K562 (cell line): ENCODE data around the gene PCDH18. TPM values are rescaled to one million over a fixed set of nuclear protein-coding genes. Genes with fewer than 3 reads are reported as not detected.

Experiments
- ATAC-seq: fragments of 200-7000 bp; cut with Tn5 transposase; 3 replicates; pipeline ENCODE4 v1.9.1; 2020; ENCODE audit warnings: moderate library complexity
- BruUV-seq: library from RNA; stranded (reverse); fragments of 400-500 nt; replicated peaks from 2 replicates; lab custom pipeline; 2021; lab: Mats Ljungman, UMichigan
- CTCF ChIA-PET: fragments of 300-600 bp; formaldehyde crosslinking; extraction: SDS; loops from one replicate; lab custom pipeline; 2021; ENCODE audit warnings: low intra/inter-chr PET ratio; lab: Yijun Ruan, JAX
- POLR2A ChIA-PET: fragments of 300-600, 350-650 bp; sonication (Branson Sonifier 250); formaldehyde crosslinking; extraction: SDS; loops from one replicate; lab custom pipeline; 2021; ENCODE audit warnings: antibody characterized with exemption, inconsistent platforms; lab: Yijun Ruan, JAX
- DNase-seq, 4 experiments: peaks; one replicate each; pipeline versions ENCODE4 v3.0.0 to v3.0.0-alpha.2; 2011 to 2018; ENCODE audit warnings: low spot score in 3 of 4, mixed read lengths in 3 of 4; ENCODE audit errors: extremely low read depth in 1 of 4
- FAIRE-seq: peaks from 2 replicates; lab custom pipeline; 2011; peaks lifted over from hg19 to GRCh38; lab: Jason Lieb, UNC
- H2AFZ ChIP-seq: 2 replicates; pipeline ENCODE4 v1.6.0; 2011; ENCODE audit warnings: low read depth, low read length, control low read depth, inconsistent platforms
- H3K27ac ChIP-seq: fragments of 200-600 bp; 3 replicates; pipeline ENCODE4 v1.8.0; 2011; ENCODE audit warnings: low read depth, mild to moderate bottlenecking, control low read depth, inconsistent platforms, low read length, moderate library complexity, mixed read lengths; ENCODE audit errors: extremely low read depth
- H3K27me3 ChIP-seq, 2 experiments: fragments of 300-600 bp in 1 of 2; 2 replicates in 1 of 2; 3 replicates in 1 of 2; pipeline versions ENCODE4 v1.6.0 to v1.8.0; 2011; ENCODE audit warnings: inconsistent platforms in 2 of 2, low read length in 2 of 2, mild to moderate bottlenecking in 1 of 2, mixed read lengths in 1 of 2, moderate library complexity in 1 of 2; ENCODE audit not compliant: control insufficient read depth in 2 of 2, insufficient read depth in 2 of 2
- H3K36me3 ChIP-seq: fragments of 300-600 bp; 3 replicates; pipeline ENCODE4 v1.8.0; 2011; ENCODE audit warnings: mild to moderate bottlenecking, low read length, inconsistent platforms; ENCODE audit not compliant: control insufficient read depth, insufficient read depth
- H3K4me1 ChIP-seq, 2 experiments: fragments of 200-600 bp in 1 of 2; replicated peaks in 1 of 2; 2 replicates in 1 of 2; 3 replicates in 1 of 2; pipeline versions ENCODE4 v1.5.1 to v1.8.0; 2011; ENCODE audit warnings: inconsistent platforms in 2 of 2, low read length in 2 of 2, mild to moderate bottlenecking in 1 of 2, mixed read lengths in 1 of 2, moderate library complexity in 1 of 2; ENCODE audit not compliant: control insufficient read depth in 2 of 2, insufficient read depth in 2 of 2
- H3K4me2 ChIP-seq: 2 replicates; pipeline ENCODE4 v1.6.1; 2011; ENCODE audit warnings: low read length, control low read depth, inconsistent platforms, mixed read lengths; ENCODE audit not compliant: insufficient read depth
- H3K4me3 ChIP-seq: fragments of 200-600 bp; sonication (generic), shearing (Covaris generic); 2 replicates; pipeline ENCODE4 v1.5.1; 2016; ENCODE audit warnings: control low read depth, inconsistent platforms
- H3K79me2 ChIP-seq: fragments of 200-600 bp; 3 replicates; pipeline ENCODE4 v1.8.0; 2011; ENCODE audit warnings: low read length, inconsistent platforms; ENCODE audit not compliant: control insufficient read depth, insufficient read depth
- H3K9ac ChIP-seq, 2 experiments: 2 replicates each; pipeline versions ENCODE4 v1.6.0 to v1.6.1; 2011; ENCODE audit warnings: low read depth in 2 of 2, low read length in 2 of 2, control low read depth in 1 of 2, inconsistent platforms in 1 of 2, mild to moderate bottlenecking in 1 of 2, mixed read lengths in 1 of 2; ENCODE audit not compliant: insufficient read depth in 1 of 2
- H3K9me1 ChIP-seq: one replicate; pipeline ENCODE4 v1.6.0; 2011; ENCODE audit warnings: inconsistent platforms, mild to moderate bottlenecking, low read length, moderate library complexity; ENCODE audit not compliant: control insufficient read depth, insufficient read depth
- H3K9me3 ChIP-seq: replicated peaks from 2 replicates; pipeline ENCODE4 v1.5.1; 2011; ENCODE audit warnings: low read depth, low read length, inconsistent platforms; ENCODE audit not compliant: control insufficient read depth, insufficient read depth
- H4K20me1 ChIP-seq: replicated peaks from 2 replicates; pipeline ENCODE4 v1.6.1; 2011; ENCODE audit warnings: low read length, inconsistent platforms, mixed read lengths; ENCODE audit not compliant: control insufficient read depth, insufficient read depth
- BRF1 ChIP-seq: IDR thresholded peaks from 3 replicates; pipeline ENCODE4 v1.6.1; 2011; ENCODE audit warnings: borderline replicate concordance, mild to moderate bottlenecking; ENCODE audit not compliant: insufficient read length; ENCODE audit errors: extremely low read depth
- CBX8 ChIP-seq: fragments of 200-600 bp; sonication (generic); IDR thresholded peaks from 2 replicates; pipeline ENCODE4 v1.6.1; 2012; ENCODE audit warnings: borderline replicate concordance, mixed run types, low read depth, mild to moderate bottlenecking, moderate library complexity, mixed read lengths, low read length, control low read depth, inconsistent platforms; ENCODE audit not compliant: poor library complexity, severe bottlenecking; ENCODE audit errors: extremely low read depth
- ETV6 ChIP-seq, 3 experiments: fragments of 150-350 bp in 1 of 3; sonication (generic) in 1 of 3; formaldehyde crosslinking in 1 of 3; IDR thresholded peaks; 2 replicates each; pipeline versions ENCODE4 v1.6.1 to v1.8.0; 2014 to 2022; ENCODE audit warnings: borderline replicate concordance in 2 of 3, low read depth in 2 of 3, antibody characterized with exemption in 1 of 3, low read length in 1 of 3, mild to moderate bottlenecking in 1 of 3, missing genetic modification reagents in 1 of 3
- IFI16 ChIP-seq: fragments of 250-450 bp; sonication (Bioruptor Pico); IDR thresholded peaks from 2 replicates; pipeline ENCODE4 v2.1.2; 2022; ENCODE audit warnings: mild to moderate bottlenecking, inconsistent platforms
- MBD1 ChIP-seq: fragments of 250-450 bp; sonication (Bioruptor Pico); IDR thresholded peaks from 2 replicates; pipeline ENCODE4 v1.8.0; 2022; ENCODE audit warnings: inconsistent platforms
- MCM7 ChIP-seq, 2 experiments: fragments of 450-650 bp; IDR thresholded peaks; 2 replicates each; pipeline ENCODE4 v1.6.1; 2016 to 2018
- MTA3 ChIP-seq: fragments of 450-650 bp; formaldehyde crosslinking; IDR thresholded peaks from 2 replicates; pipeline ENCODE4 v1.6.1; 2017; ENCODE audit warnings: mild to moderate bottlenecking, borderline replicate concordance
- PRPF4 ChIP-seq: fragments of 200-400 bp; formaldehyde crosslinking; IDR thresholded peaks from one replicate; pipeline ENCODE4 v1.6.1; 2017; ENCODE audit warnings: low read length, low read depth, mild to moderate bottlenecking; ENCODE audit not compliant: insufficient read depth, poor library complexity, severe bottlenecking
- SETDB1 ChIP-seq: IDR thresholded peaks from one replicate; pipeline ENCODE4 v1.6.1; 2012; ENCODE audit warnings: low read length, control low read depth, inconsistent platforms
- TAL1 ChIP-seq: fragments of 450-650 bp; IDR thresholded peaks from 2 replicates; pipeline ENCODE4 v1.6.1; 2016; ENCODE audit warnings: mild to moderate bottlenecking
- XRCC5 ChIP-seq: fragments of 200-400 bp; formaldehyde crosslinking; IDR thresholded peaks from 2 replicates; pipeline ENCODE4 v1.6.1; 2017; ENCODE audit warnings: low read depth, mild to moderate bottlenecking, low read length
- ZNF224 ChIP-seq: sonication (generic); formaldehyde crosslinking; IDR thresholded peaks from 2 replicates; pipeline ENCODE4 v1.8.0; 2022; ENCODE audit warnings: mild to moderate bottlenecking, missing genetic modification reagents
- ZNF766 ChIP-seq: fragments of 200-800 bp; sonication (Bioruptor generic); conservative IDR thresholded peaks from 2 replicates; pipeline ENCODE4 v1.6.1; 2016; ENCODE audit warnings: missing genetic modification characterization, missing compliant biosample characterization
- WGBS: fragments of 100-300 bp; shearing (Covaris generic); methylation state at CpG from one replicate; pipeline ENCODE4 v1.1.6; 2016; ENCODE audit warnings: low coverage, mixed read lengths; ENCODE audit not compliant: insufficient coverage; ENCODE audit errors: missing lambda C conversion rate; 5-methylcytosine and 5-hydroxymethylcytosine counted together
- in situ Hi-C: fragments of 300-500 bp; cut with MboI; formaldehyde crosslinking; loops from 4 replicates; pipeline ENCODE4 v1.15.0; 2018; ENCODE audit warnings: inconsistent platforms, mixed read lengths
- intact Hi-C: fragments of 100-400 bp; cut with micrococcal nuclease; formaldehyde crosslinking; loops from 2 replicates; pipeline ENCODE4 v1.14.2; 2022
- polyA plus RNA-seq, 8 experiments: library from polyadenylated mRNA; depleted of rRNA in 4 of 8; stranded (reverse) in 5 of 8; unstranded in 3 of 8; fragments of >200 nt; fragmentation: Nextera tagmentation in 2 of 8; fragmentation: Illumina TruSeq in 1 of 8; extraction: Ambion mirVana in 2 of 8; extraction: Trizol in 1 of 8; gene quantifications; 2 replicates each; pipeline versions ENCODE4 v1.2.1 to v1.2.3, GENCODE V29; 2011 to 2014; ENCODE audit warnings: inconsistent platforms in 1 of 8, missing spikeins in 1 of 8
- total RNA-seq, 7 experiments: library from RNA; depleted of rRNA in 6 of 7; stranded (reverse); fragments of >200 nt in 6 of 7; fragmentation: Illumina TruSeq in 2 of 7; extraction: Trizol in 2 of 7; gene quantifications; 2 replicates each; pipeline versions ENCODE4 v1.2.1 to v1.2.3, GENCODE V29; 2011 to 2021; ENCODE audit warnings: low replicate concordance in 1 of 7
- TF ChIP-seq, protein P1 (sequence below): fragments of 250-450 bp; sonication (Bioruptor Pico); IDR thresholded peaks from 2 replicates; pipeline ENCODE4 v1.8.0; 2021; ENCODE audit warnings: mild to moderate bottlenecking, moderate library complexity

Gene PCDH18
- total and polyA plus RNA-seq, 9 of the 15 experiments (the other 6 are each of a cell fraction or from before 2014, with no cell fraction given), result 0.04 to 0.09 TPM; not detected in 7

GRCh38 chr4:137533855-137534254 lies 1.6 kb upstream of the PCDH18 start:
- in situ Hi-C loops, result no loop called here
- Histone ChIP-seq H4K20me1 (no peaks in the 10 kb centered on the region), H3K27ac (no peak overlapping the region), H3K4me1 (no peaks in the 10 kb centered on the region), H3K9me1 (no peaks in the 10 kb centered on the region), H3K27me3 (no peaks in the 10 kb centered on the region), H3K9me3 (no peaks in the 10 kb centered on the region; the same call in 1 of the 2 replicates), H3K4me3 (no peak overlapping the region), H3K79me2 (no peaks in the 10 kb centered on the region), H3K4me2 (no peak overlapping the region), H3K9ac (no peak overlapping the region), H3K36me3 (no peaks in the 10 kb centered on the region)
- ChIA-PET CTCF (no interaction called here), POLR2A (no interaction called here)
- DNase-seq (no peak), FAIRE-seq (no peak)
- WGBS, result 7% methylated on average over 2 of the region's 2 CpGs
- TF ChIP-seq ETV6 (IDR thresholded peaks at IDR 0.05; ENCODE audit: borderline replicate concordance in 1 of 2, low read depth in 2 of 2, low read length in 1 of 2) (no peak), ETV6 (CRISPR knock-in tag; IDR thresholded peaks at IDR 0.05; ENCODE audit: borderline replicate concordance) (no peak), SETDB1 (no peak), MTA3 (no peak), ZNF766 (CRISPR knock-in tag) (no peak), CBX8 (no peak)
- TF ChIP-seq, all 486 proteins: peak for 0
- no peak for ATAC-seq
- intact Hi-C loops, result no loop called here
- no TSS peak for BruUV-seq
- H2AFZ ChIP-seq, result no peak overlapping the region

DNA sequence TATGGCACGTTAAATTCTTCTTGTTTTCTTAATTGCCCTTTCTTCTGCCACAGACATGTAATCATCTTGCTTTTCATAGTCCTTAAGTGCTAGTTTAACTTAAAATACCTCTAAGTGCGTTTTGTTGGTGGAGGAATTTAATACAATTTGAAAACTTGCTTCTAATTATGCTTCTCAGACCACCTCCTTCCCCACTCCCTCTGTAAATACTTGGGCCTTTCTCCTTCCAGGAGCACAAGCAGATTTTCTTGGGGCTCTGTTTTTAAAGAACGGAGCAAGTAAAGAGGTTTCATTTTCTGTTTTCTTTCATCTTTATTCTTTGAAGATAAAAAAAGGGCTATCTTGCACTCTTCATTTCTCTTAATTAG lies 559 bp upstream of the PCDH18 start:
- no peaks in the 10 kb centered on the region for H3K4me1 ChIP-seq
- H4K20me1 ChIP-seq, result no peaks in the 10 kb centered on the region
- intact Hi-C loops, result no loop called here
- no peak overlapping the region for H3K4me2 ChIP-seq
- 0% methylated on average over 3 of the region's 3 CpGs for WGBS
- no peaks in the 10 kb centered on the region for H3K79me2 ChIP-seq
- DNase-seq, result no peak
- H3K9ac ChIP-seq, result no peak overlapping the region
- H2AFZ ChIP-seq, result no peak overlapping the region
- ATAC-seq, result no peak
- CTCF ChIA-PET, result no interaction called here
- no peaks in the 10 kb centered on the region for H3K9me1 ChIP-seq
- BruUV-seq, result no TSS peak
- no peaks in the 10 kb centered on the region; the same call in 1 of the 2 replicates for H3K9me3 ChIP-seq
- POLR2A ChIA-PET, result no interaction called here
- H3K27ac ChIP-seq, result no peak overlapping the region
- H3K27me3 ChIP-seq, result no peaks in the 10 kb centered on the region
- no peaks in the 10 kb centered on the region for H3K36me3 ChIP-seq
- no peak overlapping the region for H3K4me3 ChIP-seq
- in situ Hi-C loops, result no loop called here
- no peak for FAIRE-seq
- TF ChIP-seq ZNF224 (no peak), BRF1 (no peak), PRPF4 (no peak), XRCC5 (no peak), MBD1 (CRISPR knock-in tag) (no peak), IFI16 (CRISPR knock-in tag) (no peak), TAL1 (no peak), MCM7 (IDR thresholded peaks at IDR 0.05) (no peak)
- TF ChIP-seq, protein P1, sequence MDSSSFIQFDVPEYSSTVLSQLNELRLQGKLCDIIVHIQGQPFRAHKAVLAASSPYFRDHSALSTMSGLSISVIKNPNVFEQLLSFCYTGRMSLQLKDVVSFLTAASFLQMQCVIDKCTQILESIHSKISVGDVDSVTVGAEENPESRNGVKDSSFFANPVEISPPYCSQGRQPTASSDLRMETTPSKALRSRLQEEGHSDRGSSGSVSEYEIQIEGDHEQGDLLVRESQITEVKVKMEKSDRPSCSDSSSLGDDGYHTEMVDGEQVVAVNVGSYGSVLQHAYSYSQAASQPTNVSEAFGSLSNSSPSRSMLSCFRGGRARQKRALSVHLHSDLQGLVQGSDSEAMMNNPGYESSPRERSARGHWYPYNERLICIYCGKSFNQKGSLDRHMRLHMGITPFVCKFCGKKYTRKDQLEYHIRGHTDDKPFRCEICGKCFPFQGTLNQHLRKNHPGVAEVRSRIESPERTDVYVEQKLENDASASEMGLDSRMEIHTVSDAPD (CRISPR knock-in tag), result no peak
